Osteocyte (in vitro differentiated cells): Measurements from ENCODE around the gene WDR90. TPM values are rescaled to one million over a fixed set of nuclear protein-coding genes. Genes with fewer than 3 reads are reported as not detected.

Experiments used
- DNase-seq: peaks from one replicate; pipeline ENCODE4 v3.0.0; 2021; ENCODE audit warnings: mixed read lengths; ENCODE audit not compliant: unreplicated experiment; ENCODE audit errors: extremely low spot score
- H3K27ac Mint-ChIP-seq: one replicate; pipeline ENCODE4 v1.8.0; 2021; ENCODE audit warnings: mild to moderate bottlenecking, mixed read lengths; ENCODE audit not compliant: unreplicated experiment
- H3K27me3 Mint-ChIP-seq: one replicate; pipeline ENCODE4 v1.8.0; 2021; ENCODE audit warnings: mixed read lengths; ENCODE audit not compliant: unreplicated experiment
- H3K36me3 Mint-ChIP-seq: one replicate; pipeline ENCODE4 v1.8.0; 2021; ENCODE audit warnings: mixed read lengths; ENCODE audit not compliant: unreplicated experiment
- H3K4me1 Mint-ChIP-seq: one replicate; pipeline ENCODE4 v1.8.0; 2021; ENCODE audit warnings: mixed read lengths; ENCODE audit not compliant: unreplicated experiment
- H3K4me3 Mint-ChIP-seq: one replicate; pipeline ENCODE4 v1.8.0; 2021; ENCODE audit warnings: mild to moderate bottlenecking, moderate library complexity, mixed read lengths; ENCODE audit not compliant: unreplicated experiment
- H3K9me3 Mint-ChIP-seq: one replicate; pipeline ENCODE4 v1.8.0; 2021; ENCODE audit warnings: mixed read lengths; ENCODE audit not compliant: unreplicated experiment
- total RNA-seq: library from RNA; stranded (reverse); gene quantifications from 2 replicates; pipeline ENCODE4 v1.2.1, GENCODE V29; 2021
- TF ChIP-seq, protein P1 (sequence below): fragments of 200-600 bp; sonication (generic); IDR thresholded peaks from 2 replicates; pipeline ENCODE4 v1.5.0; 2021; ENCODE audit warnings: antibody characterized with exemption, mild to moderate bottlenecking, moderate library complexity

WDR90 gene
- total RNA-seq, 1 donor from 2014 or later: 38.9 TPM

DNA sequence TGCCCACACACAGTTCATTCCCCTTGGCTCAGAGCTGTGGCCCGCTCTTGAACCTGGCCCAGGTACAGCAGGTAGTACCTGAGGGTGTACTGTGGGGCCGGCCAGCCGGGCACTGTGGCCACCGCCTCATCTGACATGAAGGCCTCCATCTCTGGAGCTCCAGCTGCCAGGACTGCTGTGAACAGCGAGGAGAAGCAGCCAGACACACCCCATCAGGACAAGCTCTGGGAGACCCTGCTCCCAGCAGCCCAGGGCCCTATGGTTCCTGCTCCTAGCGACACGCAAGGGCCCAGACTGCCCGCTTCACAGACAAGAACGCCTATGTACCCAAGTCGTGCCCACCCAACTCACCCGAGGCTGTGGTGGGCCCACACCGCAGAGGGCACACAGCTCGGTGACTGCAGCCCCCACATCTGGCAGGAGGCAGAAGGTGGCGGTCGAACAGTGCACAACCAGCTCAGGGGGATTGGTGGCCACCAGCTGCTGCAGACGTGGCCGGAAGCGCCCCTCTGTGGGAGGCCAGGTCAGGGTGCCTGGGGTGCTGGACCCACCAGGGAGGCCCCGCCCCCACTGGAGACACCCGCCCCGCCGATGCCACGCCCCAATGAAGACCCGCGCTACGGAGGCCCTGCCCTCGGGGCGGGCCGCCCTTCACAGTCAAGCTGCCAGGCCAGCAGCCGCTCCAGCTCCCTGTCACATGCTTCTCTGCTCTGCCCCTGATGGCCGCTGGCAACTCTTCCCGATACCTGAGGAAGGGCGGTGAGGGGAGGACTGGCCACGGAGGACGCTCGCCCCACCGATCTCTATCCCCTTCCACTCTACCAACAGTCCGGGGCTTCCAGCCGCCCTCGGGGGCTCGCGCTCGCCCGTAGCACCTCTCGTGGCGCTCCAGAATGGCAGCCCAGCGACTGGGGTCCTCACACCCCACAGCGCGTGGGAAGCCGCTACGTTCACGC lies 30.0 kb downstream of the WDR90 start:
- Mint-ChIP-seq H3K4me1 (peaks cover 28% of the 10 kb centered on the region), H3K27me3 (no peaks in the 10 kb centered on the region), H3K4me3 (peak overlapping the region; percentile 77), H3K9me3 (no peaks in the 10 kb centered on the region), H3K36me3 (peaks cover 11% of the 10 kb centered on the region), H3K27ac (peak overlapping the region; percentile 88)
- TF ChIP-seq, protein P1, sequence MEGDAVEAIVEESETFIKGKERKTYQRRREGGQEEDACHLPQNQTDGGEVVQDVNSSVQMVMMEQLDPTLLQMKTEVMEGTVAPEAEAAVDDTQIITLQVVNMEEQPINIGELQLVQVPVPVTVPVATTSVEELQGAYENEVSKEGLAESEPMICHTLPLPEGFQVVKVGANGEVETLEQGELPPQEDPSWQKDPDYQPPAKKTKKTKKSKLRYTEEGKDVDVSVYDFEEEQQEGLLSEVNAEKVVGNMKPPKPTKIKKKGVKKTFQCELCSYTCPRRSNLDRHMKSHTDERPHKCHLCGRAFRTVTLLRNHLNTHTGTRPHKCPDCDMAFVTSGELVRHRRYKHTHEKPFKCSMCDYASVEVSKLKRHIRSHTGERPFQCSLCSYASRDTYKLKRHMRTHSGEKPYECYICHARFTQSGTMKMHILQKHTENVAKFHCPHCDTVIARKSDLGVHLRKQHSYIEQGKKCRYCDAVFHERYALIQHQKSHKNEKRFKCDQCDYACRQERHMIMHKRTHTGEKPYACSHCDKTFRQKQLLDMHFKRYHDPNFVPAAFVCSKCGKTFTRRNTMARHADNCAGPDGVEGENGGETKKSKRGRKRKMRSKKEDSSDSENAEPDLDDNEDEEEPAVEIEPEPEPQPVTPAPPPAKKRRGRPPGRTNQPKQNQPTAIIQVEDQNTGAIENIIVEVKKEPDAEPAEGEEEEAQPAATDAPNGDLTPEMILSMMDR: no peak
- DNase-seq: no peak

DNA sequence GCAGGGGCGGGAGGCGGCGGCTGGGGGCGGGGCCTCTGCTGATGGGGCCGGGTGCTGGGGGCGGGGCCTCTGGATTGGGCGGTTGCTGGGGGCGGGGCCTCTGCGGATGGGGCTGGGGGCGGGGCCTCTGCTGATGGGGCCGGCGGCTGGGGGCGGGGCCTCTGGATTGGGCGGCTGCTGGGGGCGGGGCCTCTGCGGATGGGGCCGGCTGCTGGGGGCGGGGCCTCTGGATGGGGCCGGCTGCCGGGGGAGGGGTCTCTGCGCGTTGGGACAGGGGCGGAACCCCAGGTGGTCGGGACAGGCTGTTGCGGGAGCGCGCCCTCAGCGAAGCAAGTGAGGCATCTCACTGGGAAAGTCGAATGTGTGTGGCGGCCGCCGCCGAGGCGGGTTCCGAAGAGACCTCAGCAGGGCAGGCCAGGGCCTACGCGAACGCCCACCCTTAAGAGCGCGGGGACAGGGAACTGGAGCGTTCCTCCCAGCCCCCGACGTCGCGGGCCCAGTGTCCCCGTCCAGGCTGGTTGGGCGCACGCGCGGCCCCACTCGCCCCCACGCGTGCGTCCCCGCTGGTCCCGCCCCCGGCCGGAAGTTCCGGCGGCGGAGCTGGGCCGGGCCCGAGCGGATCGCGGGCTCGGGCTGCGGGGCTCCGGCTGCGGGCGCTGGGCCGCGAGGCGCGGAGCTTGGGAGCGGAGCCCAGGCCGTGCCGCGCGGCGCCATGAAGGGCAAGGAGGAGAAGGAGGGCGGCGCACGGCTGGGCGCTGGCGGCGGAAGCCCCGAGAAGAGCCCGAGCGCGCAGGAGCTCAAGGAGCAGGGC lies 30.9 kb downstream of the WDR90 start, which contains the start of gene STUB1:
Gene STUB1 (plus strand): TSS at position 597 of the 811 bp plus-strand sequence. CDS start 116 bp downstream, at position 713.
- DNase-seq: peak; percentile 97
- Mint-ChIP-seq H3K36me3 (peaks cover 11% of the 10 kb centered on the region), H3K9me3 (no peaks in the 10 kb centered on the region), H3K27me3 (no peaks in the 10 kb centered on the region), H3K4me1 (peaks cover 24% of the 10 kb centered on the region), H3K4me3 (peak within 1 kb of the TSS; percentile 81), H3K27ac (peak within 1 kb of the TSS; percentile 88)
- TF ChIP-seq, protein P1: no peak

- peak overlapping the region; percentile 72 for H3K27ac Mint-ChIP-seq
- no peaks in the 10 kb centered on the region for H3K27me3 Mint-ChIP-seq
- peak overlapping the region; percentile 81 for H3K4me3 Mint-ChIP-seq
- DNase-seq: no peak
- TF ChIP-seq, protein P1: no peak
- H3K4me1 Mint-ChIP-seq: peaks cover 21% of the 10 kb centered on the region
- peaks cover 11% of the 10 kb centered on the region for H3K36me3 Mint-ChIP-seq
- H3K9me3 Mint-ChIP-seq: no peaks in the 10 kb centered on the region
These were observed 31.4 kb downstream of the WDR90 start for GRCh38 chr16:680625-680945.

GRCh38 chr16:680967-681745 lies 32.0 kb downstream of the WDR90 start:
- Mint-ChIP-seq H3K27me3 (no peaks in the 10 kb centered on the region), H3K4me1 (peaks cover 22% of the 10 kb centered on the region), H3K36me3 (peaks cover 13% of the 10 kb centered on the region), H3K4me3 (peak overlapping the region; percentile 81), H3K27ac (peak overlapping the region; percentile 72), H3K9me3 (no peaks in the 10 kb centered on the region)
- TF ChIP-seq, protein P1: no peak
- DNase-seq: no peak
